ENCODE results near the gene OR2AE1. TPM values are rescaled to one million over a fixed set of nuclear protein-coding genes. Genes with fewer than 3 reads are reported as not detected.

Gene OR2AE1
- total and polyA plus RNA-seq, 9 of the 15 experiments (the other 6 are each of a cell fraction or from before 2014, with no cell fraction given) = 0.27 TPM; not detected in 8

GRCh38 chr7:99831595-99831994, 45.2 kb downstream of the OR2AE1 start (continued):
- TF ChIP-seq MEIS2 (IDR thresholded peaks at IDR 0.05; ENCODE audit: partially characterized antibody) = peak; percentile 40
- no peak for TF ChIP-seq TCF15 (CRISPR knock-in tag; IDR thresholded peaks at IDR 0.05)
- TF ChIP-seq NBN (IDR thresholded peaks at IDR 0.05; ENCODE audit: low read depth) = no peak
- TF ChIP-seq ARID1B (IDR thresholded peaks at IDR 0.05) = peak; percentile 82
- TF ChIP-seq NFE2 (IDR thresholded peaks at IDR 0.05; ENCODE audit: low read depth) = peak; percentile 95
- TF ChIP-seq TCF7 (IDR thresholded peaks at IDR 0.05; ENCODE audit: borderline replicate concordance) = no peak
- TF ChIP-seq ZNF79 (CRISPR knock-in tag; IDR thresholded peaks at IDR 0.05; ENCODE audit: low read depth) = no peak
- no peak for TF ChIP-seq U2AF1 (optimal IDR thresholded peaks at IDR 0.05; ENCODE audit: low read depth, low read length)
- no peak for TF ChIP-seq GATAD2A (IDR thresholded peaks at IDR 0.05)
- TF ChIP-seq ZNF740 (CRISPR knock-in tag; IDR thresholded peaks at IDR 0.05) = no peak
- TF ChIP-seq ZNF740 (tag; IDR thresholded peaks at IDR 0.05) = no peak
- TF ChIP-seq FOXJ3 (CRISPR knock-in tag; IDR thresholded peaks at IDR 0.05) = no peak
- no peak for TF ChIP-seq ETV5 (CRISPR knock-in tag; IDR thresholded peaks at IDR 0.05; ENCODE audit: low read depth)
- 0 out of 4 replicates have a peak, but pooled peaks of 1 of the 2 experiments have one; percentile 30 for TF ChIP-seq ZNF639 (CRISPR knock-in tag; conservative IDR thresholded peaks at IDR 0.05 in 1 of 2, IDR thresholded peaks at IDR 0.05 in 1 of 2)
- TF ChIP-seq KLF16 (IDR thresholded peaks at IDR 0.05) = no peak
- peak; percentile 63 for TF ChIP-seq GATA2 (CRISPR knock-in tag; IDR thresholded peaks at IDR 0.05)
- TF ChIP-seq LEF1 (IDR thresholded peaks at IDR 0.05) = peak; percentile 22; the same call in 1 of the 2 replicates
- TF ChIP-seq PTTG1 (tag; IDR thresholded peaks at IDR 0.05; ENCODE audit: low read depth) = no peak
- no peak for TF ChIP-seq ATF2 (CRISPR knock-in tag; IDR thresholded peaks at IDR 0.05)
- TF ChIP-seq RAD51 (IDR thresholded peaks at IDR 0.05; ENCODE audit: borderline replicate concordance, low read depth) = no peak
- TF ChIP-seq ATF3 (IDR thresholded peaks at IDR 0.05) = peak; percentile 62
- no peak for TF ChIP-seq ATF3 (CRISPR knock-in tag; conservative IDR thresholded peaks at IDR 0.05)
- TF ChIP-seq ZNF699 (CRISPR knock-in tag; IDR thresholded peaks at IDR 0.05; ENCODE audit: insufficient replicate concordance) = no peak
- TF ChIP-seq GTF2E2 (tag; IDR thresholded peaks at IDR 0.05) = no peak
- TF ChIP-seq ELK1 (CRISPR knock-in tag; IDR thresholded peaks at IDR 0.05) = no peak

Measured in K562 (cell line).